Stimulated activated CD8-positive, alpha-beta memory T cell treated with anti-CD3 and anti-CD28 coated beads, Interleukin-2, amount 100 ng/mL, for 48 hours (primary cell): ENCODE data around the gene CDYL.
"Not testable (repeated sequence)": the region's sequence is repeated elsewhere in the genome, so short reads cannot be mapped to it uniquely, and the experiment has no call there.

ENCODE experiments used
- DNase-seq, 2 donors: peaks; one replicate each; pipeline ENCODE4 v3.0.0-alpha.2; 2020; ENCODE audit warnings: low read depth in 2 of 2

The CDYL gene

DNA sequence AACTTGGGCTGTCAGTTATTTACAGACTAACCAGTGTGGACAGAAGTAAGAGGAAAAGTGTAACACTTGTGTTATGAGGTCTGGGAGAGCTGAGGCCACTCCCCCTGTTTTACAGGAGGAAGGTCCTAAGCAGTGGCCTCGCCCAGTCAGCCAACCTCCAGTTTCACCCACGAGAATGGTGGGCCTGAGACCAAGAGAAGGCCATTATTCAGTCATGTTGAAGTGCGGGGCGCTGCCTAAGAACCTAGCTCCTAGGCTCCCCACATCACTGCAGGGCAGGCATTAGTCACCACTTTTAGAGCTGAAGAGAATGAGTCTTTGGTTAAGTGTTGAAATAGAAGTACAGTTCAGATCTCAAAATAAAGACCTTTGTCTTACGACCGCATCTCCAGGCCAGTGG, 27.9 kb downstream of the CDYL start:
- no peak for DNase-seq

DNA sequence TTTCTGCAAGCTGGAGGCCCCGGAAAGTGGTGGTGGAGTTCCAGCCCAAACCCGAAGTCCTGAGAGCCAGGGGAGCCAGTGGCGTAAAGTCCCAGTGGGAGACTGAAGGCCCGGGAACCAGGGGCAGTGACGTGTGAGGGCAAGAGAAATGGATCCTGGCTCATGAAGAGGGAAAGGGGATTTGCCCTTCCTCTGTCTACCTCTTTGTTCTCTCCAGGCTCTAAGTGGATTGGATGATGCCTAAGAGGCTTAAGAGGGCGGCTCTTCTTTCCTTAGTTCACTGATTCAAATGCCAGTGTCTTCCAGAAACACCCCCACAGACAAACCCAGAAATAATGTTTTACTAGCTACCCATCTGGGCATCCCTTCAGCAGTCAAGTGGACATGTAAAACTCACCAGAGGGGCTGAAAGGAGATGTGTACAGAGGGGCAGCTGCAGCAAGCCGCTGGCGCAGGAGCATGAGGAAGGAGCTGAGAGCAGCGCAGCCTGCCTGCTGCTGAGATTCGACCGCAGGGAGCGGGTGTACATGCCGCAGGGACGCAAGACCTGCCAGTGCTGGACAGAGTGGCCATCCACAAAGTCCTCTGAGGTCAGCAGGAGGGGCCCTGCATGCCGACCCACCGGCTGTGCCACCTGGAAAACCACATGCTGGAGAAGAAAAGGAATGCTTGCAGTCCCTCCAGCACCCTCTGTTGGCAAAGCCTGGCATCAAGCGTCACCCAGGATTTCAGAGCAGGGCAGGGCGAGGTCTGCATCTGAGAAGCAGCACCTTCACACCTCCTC, 29.5 kb downstream of the CDYL start:
- no peak for DNase-seq

DNA sequence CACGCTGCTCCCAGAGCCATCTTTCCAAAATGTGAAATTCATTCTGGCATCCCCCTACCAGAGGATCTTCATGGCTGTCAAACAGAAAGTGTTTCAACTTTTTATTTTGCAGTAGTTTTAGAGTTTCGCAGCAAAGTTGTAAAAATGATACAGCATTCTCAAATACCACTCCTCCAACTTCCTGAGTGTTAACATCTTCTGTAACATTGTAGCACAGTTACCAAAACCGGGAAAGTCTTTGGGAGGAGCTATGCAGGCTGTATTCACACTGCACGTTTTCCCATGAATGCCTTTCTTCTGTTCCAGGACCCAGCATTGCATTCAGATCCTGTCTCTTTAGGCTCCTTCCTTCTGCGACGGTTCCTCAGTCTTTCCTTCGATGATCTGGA, 30.1 kb downstream of the CDYL start:
- DNase-seq = no peak

DNA sequence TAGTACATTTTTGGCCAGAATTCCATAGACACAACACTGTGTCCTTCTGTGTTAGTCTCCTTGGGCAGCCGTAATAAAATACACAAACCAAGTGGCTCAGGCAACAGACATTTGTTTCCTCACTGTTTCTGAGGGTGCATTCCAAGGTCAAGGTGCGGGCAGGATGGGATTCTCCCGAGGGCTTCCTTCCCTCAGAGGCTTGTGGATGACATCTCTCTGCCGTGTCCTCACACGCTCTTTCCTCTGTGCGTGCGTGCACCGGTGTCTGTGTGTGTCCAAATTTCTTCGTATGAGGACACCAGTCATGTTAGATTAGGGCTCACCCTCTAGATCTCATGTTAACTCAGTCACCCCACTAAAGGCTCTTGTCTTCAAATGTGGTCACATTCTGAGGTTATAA, 30.6 kb downstream of the CDYL start:
- no peak for DNase-seq

DNA sequence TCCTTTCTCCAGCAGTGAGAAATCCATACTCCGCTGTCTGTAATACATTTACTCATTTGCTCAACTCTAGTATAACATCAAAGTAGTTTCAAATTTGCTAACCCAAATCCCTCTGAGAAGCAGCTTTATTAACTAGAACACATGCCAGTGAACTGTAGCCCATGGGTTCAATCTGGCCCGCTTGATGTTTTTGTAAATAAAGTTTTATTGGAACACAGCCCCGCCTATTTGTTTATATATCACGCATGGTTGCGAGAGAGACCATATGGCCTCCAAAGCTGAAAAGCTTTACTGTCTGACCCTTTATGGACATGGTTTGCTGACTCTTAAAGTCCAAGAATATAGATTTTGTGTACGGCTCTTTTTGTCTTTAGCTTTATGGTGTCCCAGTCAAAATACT, 32.2 kb downstream of the CDYL start:
- DNase-seq = no peak

DNA sequence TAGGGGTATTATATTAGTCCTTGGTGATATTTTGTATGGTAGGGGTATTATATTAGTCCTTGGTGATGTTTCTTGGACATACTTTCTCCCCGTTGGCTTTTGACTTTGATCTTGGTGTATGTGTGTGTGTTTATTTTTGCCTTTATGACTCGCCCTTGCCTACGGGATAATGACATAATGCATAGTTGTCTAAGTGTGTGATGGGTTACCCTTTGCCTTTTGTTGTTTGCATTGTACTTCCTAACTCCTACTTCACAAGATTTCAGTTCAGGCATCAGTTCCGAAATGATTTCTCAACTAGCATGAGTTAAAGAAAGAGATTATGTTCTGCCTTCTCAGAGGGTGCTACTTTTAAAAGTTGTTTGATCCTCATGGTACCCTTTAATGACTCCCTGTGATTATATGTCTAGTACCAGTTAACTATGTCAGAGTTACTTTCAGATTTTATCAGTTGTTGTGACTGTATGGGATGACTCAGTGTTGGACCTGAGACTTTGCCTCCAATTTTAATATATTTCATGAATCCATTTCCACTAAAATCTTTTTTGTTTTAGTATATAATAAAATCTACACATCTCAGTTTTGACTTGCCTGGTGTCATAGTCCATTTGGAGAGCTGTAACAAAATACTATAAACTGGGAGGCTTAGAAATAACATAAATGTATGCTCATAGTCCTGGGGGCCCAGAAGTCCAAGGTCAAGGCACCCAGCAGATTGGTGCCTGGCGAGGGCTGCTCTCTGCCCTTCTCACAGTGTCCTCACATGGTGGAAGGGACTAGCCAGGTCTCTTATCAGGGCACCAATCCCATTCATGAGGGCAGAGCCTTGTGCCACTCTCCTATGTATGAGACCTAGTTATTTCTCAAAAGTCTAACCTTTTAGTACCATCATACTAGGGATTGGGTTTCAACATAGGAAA, 34.1 kb downstream of the CDYL start:
- no peak for DNase-seq

DNA sequence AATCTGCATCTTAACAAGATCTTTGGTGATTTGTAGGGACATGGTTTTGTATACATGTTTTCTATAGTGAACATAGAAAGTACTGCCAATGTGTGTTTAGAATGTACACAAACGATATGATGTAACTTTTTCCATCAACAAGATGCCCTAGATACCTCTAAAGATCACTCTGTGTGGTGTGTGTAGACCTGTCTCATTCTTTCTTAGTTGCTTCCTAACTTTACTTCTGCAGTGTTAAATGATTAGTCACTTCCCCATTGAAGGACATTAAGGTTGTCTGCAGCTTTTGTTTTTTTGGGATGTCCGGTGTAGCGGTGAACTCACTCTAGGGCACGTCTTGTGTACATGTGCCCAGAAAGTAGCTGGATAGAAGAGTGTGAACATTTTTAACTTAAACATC, 35.9 kb downstream of the CDYL start:
- no peak for DNase-seq

DNA sequence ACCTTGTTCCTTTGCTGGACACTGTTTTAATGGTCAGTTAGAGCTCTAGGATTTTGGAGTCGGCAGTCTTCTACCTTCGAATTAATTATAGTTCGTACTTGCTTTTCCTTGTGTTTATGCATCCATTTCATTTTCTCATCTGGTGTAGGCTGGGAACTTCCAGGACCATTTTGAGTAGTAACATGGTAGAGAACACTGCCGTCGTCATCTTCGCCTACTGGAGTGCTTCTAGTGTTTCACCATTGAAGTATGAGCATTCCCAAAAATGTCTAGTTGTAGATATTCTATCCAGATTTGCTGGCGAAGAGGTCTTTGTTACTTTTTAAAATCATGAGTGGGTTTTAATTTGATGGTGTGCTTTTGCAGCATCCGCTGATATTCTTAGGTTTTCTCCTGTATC, 36.9 kb downstream of the CDYL start:
- DNase-seq = no peak

DNA sequence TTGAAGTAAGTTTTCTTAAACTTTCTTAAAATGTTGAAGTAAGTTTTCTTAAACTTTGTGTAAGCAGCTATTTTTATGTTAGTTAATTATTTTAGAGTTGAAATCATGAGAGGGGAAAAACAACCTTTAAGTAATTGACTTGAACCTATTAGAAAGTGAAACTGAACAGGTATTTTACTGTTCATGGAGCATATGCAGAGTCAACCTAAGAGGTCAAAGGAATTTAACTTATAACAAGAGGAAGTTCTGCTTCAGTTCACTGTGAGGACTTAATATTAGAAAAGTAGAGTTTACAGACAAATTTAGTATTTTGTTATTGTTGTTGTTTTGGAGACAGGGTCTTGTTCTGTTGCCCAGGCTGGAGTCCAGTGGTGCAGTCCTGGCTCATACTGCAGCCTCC, 38.0 kb downstream of the CDYL start:
- DNase-seq = no peak

DNA sequence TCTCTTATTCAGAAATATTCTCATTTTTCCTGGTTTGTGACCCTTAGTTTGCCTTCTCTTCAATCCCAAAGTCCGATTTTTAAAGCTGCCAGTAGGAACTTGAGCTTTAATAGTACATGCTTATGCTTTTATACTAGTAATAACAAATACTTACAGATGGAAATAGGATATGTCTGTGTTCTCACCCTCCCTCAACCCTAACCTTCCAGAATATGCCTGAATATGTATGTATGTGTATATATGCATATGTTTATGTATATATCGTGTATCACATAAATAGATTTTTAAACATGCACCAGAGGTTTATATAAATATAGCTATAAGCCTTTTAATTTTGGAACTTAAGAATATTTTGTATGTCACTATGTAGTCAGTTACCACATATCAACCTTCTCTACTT, 38.8 kb downstream of the CDYL start:
- DNase-seq = no peak

DNA sequence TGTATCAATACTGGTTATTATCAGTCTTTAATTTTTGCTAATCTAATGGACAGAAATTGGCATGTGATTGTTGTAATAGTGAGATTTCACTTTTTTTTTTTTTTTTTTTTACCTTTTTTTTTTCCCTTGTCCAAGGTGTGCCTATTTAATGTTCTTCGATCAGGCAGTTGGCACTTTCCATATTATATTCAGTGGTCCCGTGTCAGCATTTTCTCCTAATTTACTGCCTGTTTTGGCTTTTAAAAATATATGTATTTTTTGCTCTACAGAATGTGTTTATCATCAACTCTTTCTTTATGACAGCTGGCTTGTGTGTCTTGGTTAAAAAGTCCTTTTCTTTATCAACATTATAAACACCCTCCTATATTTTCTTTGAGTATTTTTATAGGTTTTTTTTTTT, 39.4 kb downstream of the CDYL start:
- no peak for DNase-seq

DNA sequence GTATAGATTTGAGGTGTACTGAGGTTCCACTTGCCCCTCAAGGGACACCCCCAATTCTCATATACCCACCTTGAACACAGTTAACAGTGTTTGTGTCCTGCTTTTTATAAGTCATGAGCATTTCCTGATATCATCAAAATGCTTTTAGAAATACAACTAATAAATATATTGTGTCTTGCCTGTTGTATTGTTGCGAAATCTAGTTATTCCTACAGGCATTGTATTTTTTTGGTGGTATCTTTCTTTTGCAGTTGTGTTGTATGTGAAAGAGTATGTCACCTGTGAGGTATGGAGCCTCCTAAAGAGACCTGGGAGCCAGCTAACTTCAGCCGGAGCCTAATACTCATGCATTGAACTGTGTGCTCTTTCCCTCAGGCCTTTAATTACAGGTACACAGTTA, 40.7 kb downstream of the CDYL start:
- DNase-seq = no peak

DNA sequence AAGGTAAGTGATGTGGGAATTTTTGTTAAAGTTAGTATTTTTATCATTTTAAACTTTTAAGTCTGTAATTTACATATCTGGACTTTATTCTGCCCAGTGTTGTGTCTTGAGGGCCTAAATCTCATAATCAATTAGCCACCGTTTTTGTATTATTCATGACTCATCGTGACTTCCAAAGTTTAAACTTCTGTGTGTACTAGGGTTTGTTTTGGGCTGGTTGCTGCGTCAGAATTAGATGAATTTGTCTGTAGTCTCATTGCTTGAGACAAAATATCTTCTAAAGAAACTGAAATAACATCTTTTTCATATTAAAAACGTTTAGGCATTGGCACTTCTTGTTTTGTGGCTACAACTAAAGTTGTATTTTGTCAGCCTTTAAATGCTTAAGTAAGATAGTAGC, 41.3 kb downstream of the CDYL start:
- no peak for DNase-seq

DNA sequence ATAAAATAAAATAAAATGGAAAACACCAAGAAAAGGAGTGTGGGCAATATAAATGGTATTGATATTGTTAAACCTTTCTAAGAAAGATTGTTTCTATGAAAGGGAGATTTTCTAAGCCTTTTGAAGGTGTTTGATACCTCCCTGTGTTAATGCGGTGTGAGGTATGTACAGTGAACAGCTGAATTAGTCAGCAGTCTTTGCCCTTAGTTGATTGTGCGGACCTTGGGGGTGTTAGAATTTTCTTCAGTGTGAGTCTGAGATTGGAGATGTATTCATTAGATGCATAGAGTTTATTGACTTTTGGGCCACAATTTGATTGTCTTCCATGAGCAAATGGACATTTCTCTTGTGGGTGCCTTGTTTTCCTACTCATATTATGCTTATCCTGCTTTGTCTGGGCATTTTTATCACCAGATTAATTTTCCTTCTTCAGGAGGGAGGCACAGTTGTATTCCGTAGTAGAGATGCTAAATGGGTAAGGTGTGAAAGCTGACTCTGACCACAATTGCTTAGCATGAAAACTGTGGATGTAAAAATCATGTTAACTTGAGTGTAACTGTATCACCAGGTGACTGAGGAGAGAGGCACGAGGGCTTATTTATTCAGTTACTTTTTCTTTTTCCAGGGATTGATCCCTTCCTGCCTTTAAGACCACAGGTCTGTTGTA, 42.2 kb downstream of the CDYL start:
- no peak for DNase-seq

DNA sequence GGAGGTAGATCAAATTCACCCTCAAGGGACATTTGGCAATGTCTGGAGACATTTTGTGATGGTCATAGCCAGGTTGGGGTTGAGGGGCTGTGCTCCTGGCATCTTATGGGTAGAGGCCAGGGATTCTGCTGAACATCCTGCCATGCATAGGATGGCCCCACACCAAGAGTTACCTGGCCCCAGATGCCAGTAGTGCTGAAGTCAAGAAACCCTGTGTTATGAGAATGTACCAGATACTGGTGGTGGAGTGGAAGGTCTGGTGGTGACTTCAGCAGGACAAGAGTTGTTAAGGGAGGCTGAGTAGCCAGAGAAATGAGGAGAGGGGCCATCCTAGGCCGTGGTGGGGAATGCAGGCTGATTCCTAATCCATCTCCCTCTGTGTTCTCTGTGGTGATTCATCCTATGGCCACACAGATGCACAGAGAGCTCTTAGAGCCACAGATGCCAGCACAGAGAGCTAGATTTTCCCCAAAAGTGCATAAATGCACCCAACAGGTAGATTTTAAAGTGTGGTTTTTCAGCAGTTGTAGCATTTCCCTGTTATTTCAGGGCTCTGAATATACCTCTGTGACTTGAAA, 43.6 kb downstream of the CDYL start:
- no peak for DNase-seq

DNA sequence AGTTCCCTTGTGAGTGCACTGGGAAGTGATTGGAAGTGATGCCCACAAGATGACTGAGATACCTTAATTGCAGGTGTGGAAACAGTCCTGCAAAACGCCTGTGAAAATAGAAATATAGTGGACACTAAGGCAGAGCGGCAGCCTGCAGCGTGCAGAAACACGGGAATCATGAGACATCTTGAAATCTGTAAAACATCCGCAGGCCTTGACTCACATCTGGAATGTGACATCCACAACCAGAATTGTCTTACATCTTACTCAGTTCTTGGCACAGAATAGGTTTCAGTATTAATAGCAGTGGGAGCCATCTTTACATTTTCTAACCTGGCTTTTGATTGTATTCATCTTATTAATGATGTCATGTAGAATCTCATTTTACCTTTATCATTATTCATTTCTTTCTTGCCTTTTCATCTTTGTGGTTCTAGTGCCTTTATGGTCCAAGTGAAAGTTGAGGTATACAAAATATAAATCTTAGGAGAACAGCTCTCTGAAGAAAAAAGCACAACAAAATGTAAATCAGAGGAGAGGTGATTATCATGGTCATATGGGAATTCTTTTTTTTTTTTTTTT, 44.6 kb downstream of the CDYL start:
- DNase-seq = no peak

DNA sequence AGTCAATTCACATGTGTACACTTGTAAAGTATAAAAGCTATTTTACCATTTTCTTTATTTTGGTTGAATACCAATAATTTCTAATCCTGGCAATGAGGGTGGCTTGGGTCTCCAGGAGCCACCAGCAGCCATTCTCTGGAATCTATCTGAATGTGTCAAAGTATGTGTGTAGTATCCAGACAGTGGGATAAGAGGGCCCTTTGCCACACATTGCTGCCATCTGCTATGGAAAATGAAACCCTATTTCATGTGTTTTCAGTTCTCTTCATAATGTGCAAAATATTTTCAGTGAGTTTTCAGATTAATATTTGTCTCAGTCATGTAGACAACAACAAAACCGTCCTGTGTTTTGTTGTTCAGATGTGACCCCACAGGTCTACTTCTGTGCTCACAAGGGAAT, 46.3 kb downstream of the CDYL start:
- DNase-seq = no peak

DNA sequence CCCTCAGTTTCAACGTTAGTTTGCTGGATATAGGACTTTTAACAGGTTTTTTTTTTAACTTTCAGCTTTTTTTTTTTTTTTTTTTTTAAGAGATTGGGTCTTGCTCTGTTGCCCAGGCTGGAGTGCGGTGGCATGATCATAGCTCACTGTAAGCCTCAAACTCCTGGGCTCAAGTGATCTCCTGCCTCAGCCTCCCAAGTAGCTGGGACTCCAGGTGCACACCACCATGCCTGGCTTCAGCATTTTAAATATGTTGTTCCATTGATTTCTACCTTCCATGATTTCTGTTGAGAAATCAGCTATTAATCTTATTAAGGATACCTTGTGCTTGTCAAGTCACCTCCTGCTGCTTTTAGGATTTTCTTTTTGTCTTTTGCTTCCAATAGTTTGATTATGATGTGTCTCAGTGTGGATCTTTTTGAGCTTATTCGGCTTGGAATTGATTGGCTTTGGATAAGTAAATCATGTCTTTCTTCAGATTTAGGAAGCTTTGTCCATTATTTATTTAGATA, 52.0 kb downstream of the CDYL start:
- DNase-seq = no peak

DNA sequence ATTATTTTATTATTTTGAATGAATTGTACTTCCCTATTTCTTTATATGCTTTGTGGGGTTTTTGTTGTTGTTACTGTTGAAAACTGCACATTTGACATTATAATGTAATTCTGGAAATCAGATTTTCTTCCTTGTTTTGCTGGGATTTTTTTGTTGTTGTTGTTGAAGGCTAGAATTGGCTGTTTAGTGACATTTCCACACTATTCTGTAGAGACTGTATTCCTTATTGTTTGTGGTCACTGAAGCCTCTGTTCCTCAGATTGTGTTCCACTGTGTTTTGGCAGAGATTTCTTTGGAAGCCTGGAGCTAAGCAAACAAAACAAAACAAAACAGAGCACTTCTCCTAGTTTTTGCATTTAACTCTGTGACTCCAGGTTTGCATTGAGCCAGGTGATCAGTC, 52.9 kb downstream of the CDYL start:
- DNase-seq = no peak

DNA sequence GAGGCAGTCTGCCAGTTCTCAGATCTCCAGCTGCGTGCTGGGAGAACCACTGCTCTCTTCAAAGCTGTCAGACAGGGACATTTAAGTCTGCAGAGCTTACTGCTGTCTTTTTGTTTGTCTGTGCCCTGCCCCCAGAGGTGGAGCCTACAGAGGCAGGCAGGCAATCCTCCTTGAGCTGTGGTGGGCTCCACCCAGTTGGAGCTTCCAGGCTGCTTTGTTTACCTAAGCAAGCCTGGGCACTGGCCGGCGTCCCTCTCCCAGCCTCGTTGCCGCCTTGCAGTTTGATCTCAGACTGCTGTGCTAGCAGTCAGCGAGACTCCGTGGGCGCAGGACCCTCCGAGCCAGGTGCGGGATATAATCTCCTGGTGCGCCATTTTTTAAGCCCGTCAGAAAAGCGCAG, 59.3 kb downstream of the CDYL start:
- DNase-seq = not testable (repeated sequence)

DNA sequence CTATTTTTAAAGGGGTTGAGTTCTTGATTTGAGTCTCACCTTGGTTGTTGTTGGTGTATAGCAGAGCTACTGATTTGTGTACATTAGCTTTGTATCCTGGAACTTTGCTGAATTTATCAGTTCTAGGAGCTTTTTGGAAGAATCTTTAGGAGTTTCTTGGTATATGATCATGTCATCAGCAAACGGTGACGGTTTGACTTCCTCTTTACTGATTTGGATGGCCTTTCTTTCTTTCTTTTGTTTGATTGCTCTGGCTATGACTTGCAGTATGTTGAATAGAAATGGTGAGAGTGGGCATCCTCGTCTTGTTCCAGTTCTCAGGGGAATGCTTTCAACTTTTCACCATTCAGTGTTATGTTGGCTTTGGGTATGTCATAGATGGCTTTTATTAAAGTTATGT, 64.0 kb downstream of the CDYL start:
- DNase-seq = no peak

DNA sequence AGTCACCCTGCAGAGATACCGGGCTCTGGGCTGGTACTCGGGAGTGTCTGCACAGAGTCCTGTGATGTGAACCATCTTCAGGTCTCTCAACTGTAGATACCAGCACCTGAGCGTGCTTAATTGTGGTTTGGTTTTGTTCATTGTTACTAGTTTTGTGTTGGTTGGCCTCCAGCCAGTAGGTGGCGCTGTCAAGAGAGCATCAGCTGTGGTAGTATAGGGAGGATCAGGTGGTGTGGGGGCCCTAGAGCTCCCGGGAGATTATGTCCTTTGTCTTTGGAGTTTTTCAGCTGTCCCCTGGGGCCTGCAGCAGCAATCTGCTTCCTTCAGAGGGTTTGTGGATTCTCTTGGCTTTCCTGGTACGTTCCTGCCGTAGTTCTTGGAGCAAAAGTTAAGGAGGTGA, 67.9 kb downstream of the CDYL start:
- peak in 1 of 2 donors; percentile 12 for DNase-seq
